Measurements from ENCODE around the gene FEM1C. TPM values are rescaled to one million over a fixed set of nuclear protein-coding genes. Genes with fewer than 3 reads are reported as not detected.

The FEM1C gene, protein sequence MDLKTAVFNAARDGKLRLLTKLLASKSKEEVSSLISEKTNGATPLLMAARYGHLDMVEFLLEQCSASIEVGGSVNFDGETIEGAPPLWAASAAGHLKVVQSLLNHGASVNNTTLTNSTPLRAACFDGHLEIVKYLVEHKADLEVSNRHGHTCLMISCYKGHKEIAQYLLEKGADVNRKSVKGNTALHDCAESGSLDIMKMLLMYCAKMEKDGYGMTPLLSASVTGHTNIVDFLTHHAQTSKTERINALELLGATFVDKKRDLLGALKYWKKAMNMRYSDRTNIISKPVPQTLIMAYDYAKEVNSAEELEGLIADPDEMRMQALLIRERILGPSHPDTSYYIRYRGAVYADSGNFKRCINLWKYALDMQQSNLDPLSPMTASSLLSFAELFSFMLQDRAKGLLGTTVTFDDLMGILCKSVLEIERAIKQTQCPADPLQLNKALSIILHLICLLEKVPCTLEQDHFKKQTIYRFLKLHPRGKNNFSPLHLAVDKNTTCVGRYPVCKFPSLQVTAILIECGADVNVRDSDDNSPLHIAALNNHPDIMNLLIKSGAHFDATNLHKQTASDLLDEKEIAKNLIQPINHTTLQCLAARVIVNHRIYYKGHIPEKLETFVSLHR
- 7.6 and 16.8 TPM in 2 replicates for total RNA-seq (2014; rRNA removed; shearing (Covaris generic); ENCODE audit: low replicate concordance)

- Histone ChIP-seq H3K9me2 (replicated peaks; ENCODE audit: insufficient read depth, low read length) (no peaks in the 10 kb centered on the region), H3K4me2 (ENCODE audit: low read depth, low read length, poor library complexity, severe bottlenecking) (peak within 1 kb of the TSS; percentile 80), H3K27ac (ENCODE audit: low read length) (peak within 1 kb of the TSS; percentile 84), H3K4me3 (ENCODE audit: low read length) (peak within 1 kb of the TSS; percentile 92), H3K27me3 (ENCODE audit: low read length) (no peaks in the 10 kb centered on the region), H3K79me2 (ENCODE audit: low read length) (peaks cover 47% of the 10 kb centered on the region), H4K20me1 (ENCODE audit: insufficient read depth, low read depth, low read length) (peaks cover 22% of the 10 kb centered on the region), H3K4me1 (ENCODE audit: low read length) (peaks cover 46% of the 10 kb centered on the region), H3K9me3 (ENCODE audit: low read length) (peaks cover 7% of the 10 kb centered on the region), H3K9ac (ENCODE audit: low read length) (peak within 1 kb of the TSS; percentile 94), H2AFZ (ENCODE audit: low read length) (peak within 1 kb of the TSS; percentile 91), H3K36me3 (ENCODE audit: insufficient read depth, low read length) (peaks cover 35% of the 10 kb centered on the region)
- DNase-seq = peak; percentile 98
These were observed at the start of gene FEM1C for GRCh38 chr5:115544436-115545350. Gene FEM1C, minus strand, starts transcription at chr5:115544775. Its CDS starts 1,282 bp downstream, at chr5:115543493.

DNA sequence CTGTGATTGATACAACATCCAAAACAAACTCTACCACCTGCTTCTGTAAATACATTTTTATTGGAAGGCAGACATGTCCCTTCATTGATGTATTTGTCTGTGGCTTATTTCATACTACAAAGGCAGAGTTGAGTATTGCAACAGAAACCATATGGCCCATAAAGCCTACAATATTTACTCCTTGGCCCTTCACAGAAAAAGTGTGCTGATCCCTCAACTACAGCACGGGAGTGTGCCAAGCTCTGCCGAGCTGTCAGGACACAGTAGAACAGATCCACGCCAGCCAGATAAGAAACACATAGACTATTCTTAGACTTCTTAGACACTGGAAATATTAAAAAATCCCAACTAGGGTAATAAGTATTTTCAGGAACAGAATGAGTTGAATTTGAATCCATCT lies 44.5 kb upstream of the FEM1C start:
- DNase-seq = no peak
- Histone ChIP-seq H3K36me3 (ENCODE audit: insufficient read depth, low read length) (no peaks in the 10 kb centered on the region; the same call in 1 of the 2 replicates), H3K79me2 (ENCODE audit: low read length) (no peaks in the 10 kb centered on the region), H4K20me1 (ENCODE audit: insufficient read depth, low read depth, low read length) (no peaks in the 10 kb centered on the region; the same call in 1 of the 2 replicates), H3K4me1 (ENCODE audit: low read length) (no peaks in the 10 kb centered on the region), H2AFZ (ENCODE audit: low read length) (no peak overlapping the region), H3K9ac (ENCODE audit: low read length) (no peak overlapping the region), H3K9me2 (replicated peaks; ENCODE audit: insufficient read depth, low read length) (no peaks in the 10 kb centered on the region), H3K9me3 (ENCODE audit: low read length) (no peaks in the 10 kb centered on the region), H3K27me3 (ENCODE audit: low read length) (no peaks in the 10 kb centered on the region), H3K4me3 (ENCODE audit: low read length) (no peak overlapping the region), H3K27ac (ENCODE audit: low read length) (no peak overlapping the region), H3K4me2 (ENCODE audit: low read depth, low read length, poor library complexity, severe bottlenecking) (no peak overlapping the region)

- no peak overlapping the region for H3K27ac ChIP-seq (ENCODE audit: low read length)
- no peaks in the 10 kb centered on the region; the same call in 1 of the 2 replicates for H3K36me3 ChIP-seq (ENCODE audit: insufficient read depth, low read length)
- no peaks in the 10 kb centered on the region for H3K27me3 ChIP-seq (ENCODE audit: low read length)
- H3K4me2 ChIP-seq (ENCODE audit: low read depth, low read length, poor library complexity, severe bottlenecking) = no peak overlapping the region
- DNase-seq = no peak
- H3K4me3 ChIP-seq (ENCODE audit: low read length) = no peak overlapping the region
- no peaks in the 10 kb centered on the region for H3K79me2 ChIP-seq (ENCODE audit: low read length)
- no peak overlapping the region for H3K9ac ChIP-seq (ENCODE audit: low read length)
- H2AFZ ChIP-seq (ENCODE audit: low read length) = no peak overlapping the region
- H4K20me1 ChIP-seq (ENCODE audit: insufficient read depth, low read depth, low read length) = no peaks in the 10 kb centered on the region; the same call in 1 of the 2 replicates
- H3K9me3 ChIP-seq (ENCODE audit: low read length) = no peaks in the 10 kb centered on the region
- H3K4me1 ChIP-seq (ENCODE audit: low read length) = no peaks in the 10 kb centered on the region
- H3K9me2 ChIP-seq (replicated peaks; ENCODE audit: insufficient read depth, low read length) = no peaks in the 10 kb centered on the region
These were observed 44.1 kb upstream of the FEM1C start for GRCh38 chr5:115588640-115589039.

GRCh38 chr5:115586525-115587146 lies 42.1 kb upstream of the FEM1C start:
- Histone ChIP-seq H3K27me3 (ENCODE audit: low read length) (no peaks in the 10 kb centered on the region), H3K27ac (ENCODE audit: low read length) (no peak overlapping the region), H3K9me2 (replicated peaks; ENCODE audit: insufficient read depth, low read length) (no peaks in the 10 kb centered on the region), H4K20me1 (ENCODE audit: insufficient read depth, low read depth, low read length) (no peaks in the 10 kb centered on the region; the same call in 1 of the 2 replicates), H3K4me2 (ENCODE audit: low read depth, low read length, poor library complexity, severe bottlenecking) (no peak overlapping the region), H3K4me3 (ENCODE audit: low read length) (no peak overlapping the region), H3K9ac (ENCODE audit: low read length) (no peak overlapping the region), H3K9me3 (ENCODE audit: low read length) (no peaks in the 10 kb centered on the region), H2AFZ (ENCODE audit: low read length) (no peak overlapping the region), H3K4me1 (ENCODE audit: low read length) (no peaks in the 10 kb centered on the region), H3K36me3 (ENCODE audit: insufficient read depth, low read length) (no peaks in the 10 kb centered on the region), H3K79me2 (ENCODE audit: low read length) (no peaks in the 10 kb centered on the region)
- peak; percentile 71 for DNase-seq

- H3K79me2 ChIP-seq (ENCODE audit: low read length) = no peaks in the 10 kb centered on the region
- no peaks in the 10 kb centered on the region for H3K27me3 ChIP-seq (ENCODE audit: low read length)
- H3K9me2 ChIP-seq (replicated peaks; ENCODE audit: insufficient read depth, low read length) = no peaks in the 10 kb centered on the region
- no peak for DNase-seq
- no peak overlapping the region for H3K27ac ChIP-seq (ENCODE audit: low read length)
- H3K4me1 ChIP-seq (ENCODE audit: low read length) = peaks cover 4% of the 10 kb centered on the region
- H4K20me1 ChIP-seq (ENCODE audit: insufficient read depth, low read depth, low read length) = no peaks in the 10 kb centered on the region; the same call in 1 of the 2 replicates
- H2AFZ ChIP-seq (ENCODE audit: low read length) = no peak overlapping the region
- no peak overlapping the region for H3K4me2 ChIP-seq (ENCODE audit: low read depth, low read length, poor library complexity, severe bottlenecking)
- H3K36me3 ChIP-seq (ENCODE audit: insufficient read depth, low read length) = no peaks in the 10 kb centered on the region; the same call in 1 of the 2 replicates
- no peaks in the 10 kb centered on the region for H3K9me3 ChIP-seq (ENCODE audit: low read length)
- no peak overlapping the region for H3K4me3 ChIP-seq (ENCODE audit: low read length)
- no peak overlapping the region for H3K9ac ChIP-seq (ENCODE audit: low read length)
These were observed 40.7 kb upstream of the FEM1C start for GRCh38 chr5:115585265-115585664.

DNA sequence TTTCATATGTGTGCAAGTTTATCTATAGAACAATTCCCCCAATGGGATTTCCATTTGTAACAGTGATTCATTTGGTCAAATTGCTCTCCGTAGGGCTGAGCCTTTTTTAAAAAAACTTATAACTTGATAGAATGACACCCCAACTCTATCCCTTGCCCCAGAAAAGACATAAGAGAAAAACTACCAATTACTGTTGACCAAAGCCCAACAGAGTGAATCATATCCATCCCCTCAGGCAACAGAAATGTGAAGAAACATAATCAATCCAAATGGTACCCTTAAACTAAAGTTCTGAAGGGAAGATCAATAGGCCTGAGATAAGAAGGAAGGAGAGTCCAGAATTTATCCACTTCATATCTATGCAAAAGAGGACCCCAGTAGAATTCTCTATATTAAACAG lies 39.9 kb upstream of the FEM1C start:
- no peak overlapping the region for H3K4me2 ChIP-seq (ENCODE audit: low read depth, low read length, poor library complexity, severe bottlenecking)
- no peaks in the 10 kb centered on the region; the same call in 1 of the 2 replicates for H3K36me3 ChIP-seq (ENCODE audit: insufficient read depth, low read length)
- no peak overlapping the region for H3K4me3 ChIP-seq (ENCODE audit: low read length)
- peaks cover 12% of the 10 kb centered on the region for H3K4me1 ChIP-seq (ENCODE audit: low read length)
- H3K27me3 ChIP-seq (ENCODE audit: low read length) = no peaks in the 10 kb centered on the region
- H4K20me1 ChIP-seq (ENCODE audit: insufficient read depth, low read depth, low read length) = no peaks in the 10 kb centered on the region; the same call in 1 of the 2 replicates
- no peak for DNase-seq
- H3K9ac ChIP-seq (ENCODE audit: low read length) = no peak overlapping the region
- no peaks in the 10 kb centered on the region for H3K79me2 ChIP-seq (ENCODE audit: low read length)
- no peaks in the 10 kb centered on the region for H3K9me2 ChIP-seq (replicated peaks; ENCODE audit: insufficient read depth, low read length)
- no peak overlapping the region for H3K27ac ChIP-seq (ENCODE audit: low read length)
- H3K9me3 ChIP-seq (ENCODE audit: low read length) = no peaks in the 10 kb centered on the region
- H2AFZ ChIP-seq (ENCODE audit: low read length) = no peak overlapping the region

DNA sequence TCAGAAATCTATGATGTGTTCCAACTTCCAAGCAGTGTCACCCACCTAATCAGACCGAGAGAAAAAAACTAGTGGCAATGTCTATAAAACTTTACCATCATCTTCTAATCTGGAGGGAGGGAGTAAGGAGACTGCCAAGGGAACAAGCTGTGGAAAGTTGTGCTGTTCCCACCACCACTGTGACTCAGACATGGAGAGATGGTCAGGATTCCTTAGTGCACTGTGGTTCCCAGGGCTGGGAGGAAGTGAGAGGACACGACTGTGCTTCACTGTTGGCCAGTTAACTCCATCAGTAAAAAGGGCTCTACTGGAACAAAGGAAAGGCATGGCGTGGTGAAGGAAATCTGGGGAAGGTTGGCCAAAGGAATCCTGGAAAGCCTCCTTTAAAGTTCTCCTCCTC lies 38.9 kb upstream of the FEM1C start:
- peaks cover 22% of the 10 kb centered on the region for H3K4me1 ChIP-seq (ENCODE audit: low read length)
- H3K4me3 ChIP-seq (ENCODE audit: low read length) = no peak overlapping the region
- H4K20me1 ChIP-seq (ENCODE audit: insufficient read depth, low read depth, low read length) = no peaks in the 10 kb centered on the region; the same call in 1 of the 2 replicates
- H3K36me3 ChIP-seq (ENCODE audit: insufficient read depth, low read length) = no peaks in the 10 kb centered on the region; the same call in 1 of the 2 replicates
- H3K9me3 ChIP-seq (ENCODE audit: low read length) = no peaks in the 10 kb centered on the region
- H3K27ac ChIP-seq (ENCODE audit: low read length) = no peak overlapping the region
- H3K27me3 ChIP-seq (ENCODE audit: low read length) = no peaks in the 10 kb centered on the region
- no peaks in the 10 kb centered on the region for H3K9me2 ChIP-seq (replicated peaks; ENCODE audit: insufficient read depth, low read length)
- no peak for DNase-seq
- H3K4me2 ChIP-seq (ENCODE audit: low read depth, low read length, poor library complexity, severe bottlenecking) = no peak overlapping the region
- H3K9ac ChIP-seq (ENCODE audit: low read length) = no peak overlapping the region
- H3K79me2 ChIP-seq (ENCODE audit: low read length) = no peaks in the 10 kb centered on the region
- H2AFZ ChIP-seq (ENCODE audit: low read length) = no peak overlapping the region
